Fibroblast of lung (primary cell): ENCODE results near the gene PRRX1.

Source experiments
- EZH2 ChIP-seq: IDR thresholded peaks from 2 replicates; pipeline ENCODE4 v1.5.1; 2012; ENCODE audit warnings: low read length, control low read depth, mild to moderate bottlenecking; ENCODE audit errors: missing control alignments
- TF ChIP-seq, protein P1 (sequence below), 2 donors: IDR thresholded peaks in 1 of 2; conservative IDR thresholded peaks in 1 of 2; 1 replicate in 1 of 2; 2 replicates in 1 of 2; pipeline ENCODE4 v1.5.1; 2011 to 2012; ENCODE audit warnings: low read length in 2 of 2, control low read depth in 1 of 2, inconsistent platforms in 1 of 2, low read depth in 1 of 2, mild to moderate bottlenecking in 1 of 2

DNA sequence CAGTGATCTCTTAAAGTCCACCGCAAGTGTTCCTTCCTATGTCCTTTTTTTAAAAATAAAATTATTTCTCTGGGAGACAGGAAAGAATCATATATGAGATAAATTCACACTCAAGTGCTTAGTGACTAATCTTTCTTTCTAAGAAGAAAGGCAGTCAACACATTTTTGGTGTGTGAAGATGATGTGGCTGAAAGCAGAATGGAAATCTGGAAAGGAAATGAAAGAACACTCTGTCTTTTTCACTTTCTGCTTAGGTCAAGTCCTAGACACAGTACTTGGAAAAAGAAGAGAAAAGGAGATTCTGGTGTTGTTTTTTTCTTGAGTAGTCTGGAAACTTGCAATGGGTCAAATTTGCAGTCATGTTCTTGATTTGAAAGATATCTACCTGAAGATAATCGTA is 45.5 kb upstream of the PRRX1 start:
- TF ChIP-seq, protein P1, sequence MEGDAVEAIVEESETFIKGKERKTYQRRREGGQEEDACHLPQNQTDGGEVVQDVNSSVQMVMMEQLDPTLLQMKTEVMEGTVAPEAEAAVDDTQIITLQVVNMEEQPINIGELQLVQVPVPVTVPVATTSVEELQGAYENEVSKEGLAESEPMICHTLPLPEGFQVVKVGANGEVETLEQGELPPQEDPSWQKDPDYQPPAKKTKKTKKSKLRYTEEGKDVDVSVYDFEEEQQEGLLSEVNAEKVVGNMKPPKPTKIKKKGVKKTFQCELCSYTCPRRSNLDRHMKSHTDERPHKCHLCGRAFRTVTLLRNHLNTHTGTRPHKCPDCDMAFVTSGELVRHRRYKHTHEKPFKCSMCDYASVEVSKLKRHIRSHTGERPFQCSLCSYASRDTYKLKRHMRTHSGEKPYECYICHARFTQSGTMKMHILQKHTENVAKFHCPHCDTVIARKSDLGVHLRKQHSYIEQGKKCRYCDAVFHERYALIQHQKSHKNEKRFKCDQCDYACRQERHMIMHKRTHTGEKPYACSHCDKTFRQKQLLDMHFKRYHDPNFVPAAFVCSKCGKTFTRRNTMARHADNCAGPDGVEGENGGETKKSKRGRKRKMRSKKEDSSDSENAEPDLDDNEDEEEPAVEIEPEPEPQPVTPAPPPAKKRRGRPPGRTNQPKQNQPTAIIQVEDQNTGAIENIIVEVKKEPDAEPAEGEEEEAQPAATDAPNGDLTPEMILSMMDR (conservative IDR thresholded peaks at IDR 0.05 in 1 of 2, IDR thresholded peaks at IDR 0.05 in 1 of 2; ENCODE audit: low read depth in 1 of 2, low read length in 2 of 2): no peak
- TF ChIP-seq EZH2: no peak
